ENCODE measurements around the gene KLHL21. TPM values are rescaled to one million over a fixed set of nuclear protein-coding genes. Genes with fewer than 3 reads are reported as not detected.

Gene KLHL21
- total and polyA plus RNA-seq, 2 donors (not counting 1 experiment from before 2014, with no cell fraction given): 14.4 to 29.9 TPM

- Histone ChIP-seq H3K9me3 (ENCODE audit: control extremely low read depth in 1 of 3, control insufficient read depth in 2 of 3, insufficient read depth in 1 of 3, low read length in 2 of 3) (no peaks in the 10 kb centered on the region), H3K79me2 (ENCODE audit: control insufficient read depth, insufficient read depth, low read length) (no peaks in the 10 kb centered on the region), H3K27ac (ENCODE audit: low read length in 2 of 2) (no peak overlapping the region), H3K4me3 (ENCODE audit: control extremely low read depth in 1 of 5, extremely low read depth in 1 of 5, insufficient read depth in 1 of 5, low read depth in 2 of 5, low read length in 4 of 5) (no peak overlapping the region), H4K20me1 (ENCODE audit: control insufficient read depth, insufficient read depth, low read length, poor library complexity, severe bottlenecking) (no peaks in the 10 kb centered on the region), H3K36me3 (replicated peaks in 1 of 2; ENCODE audit: control extremely low read depth in 1 of 2, control insufficient read depth in 1 of 2, extremely low read depth in 1 of 2, insufficient read depth in 2 of 2, low read length in 1 of 2) (peaks cover 1 to 35% of the 10 kb centered on the region in 2 experiments), H3K4me2 (replicated peaks; ENCODE audit: low read depth, low read length, poor library complexity, severe bottlenecking) (no peak overlapping the region), H3K27me3 (replicated peaks in 1 of 4; ENCODE audit: control extremely low read depth in 1 of 4, control insufficient read depth in 3 of 4, insufficient read depth in 4 of 4, low read length in 3 of 4) (no peaks in the 10 kb centered on the region), H2AFZ (ENCODE audit: insufficient read depth, low read depth, low read length, poor library complexity, severe bottlenecking) (no peak overlapping the region), H3K4me1 (ENCODE audit: control insufficient read depth in 2 of 2, insufficient read depth in 2 of 2, low read length in 2 of 2) (no peaks in the 10 kb centered on the region), H3K9ac (ENCODE audit: low read length) (no peak overlapping the region)
- DNase-seq (no peak), ATAC-seq (ENCODE audit: low read depth) (no peak)
- ChIA-PET POLR2A (no interaction called here), CTCF (interaction anchor here (0.7 to 7.0 kb wide), 2 partner anchors 161 to 650 kb away, joined by 4 to 86 read pairs; no protein-coding TSS in a partner anchor)
- Mint-ChIP-seq H3K4me3 (no peak overlapping the region), H3K4me1 (no peaks in the 10 kb centered on the region), H3K9me3 (ENCODE audit: insufficient read depth) (no peaks in the 10 kb centered on the region), H3K27ac (no peak overlapping the region), H3K27me3 (no peaks in the 10 kb centered on the region)
- no peak for TF ChIP-seq CTCF (IDR thresholded peaks at IDR 0.05)
- no peak for TF ChIP-seq EZH2 (IDR thresholded peaks at IDR 0.05; ENCODE audit: borderline replicate concordance, insufficient read depth, low read depth, low read length, poor library complexity, severe bottlenecking)
- intact Hi-C loops (cut with micrococcal nuclease): no loop called here
- 89% methylated on average over 5 of the region's 6 CpGs for WGBS (ENCODE audit: insufficient coverage)
These were observed 45.9 kb upstream of the KLHL21 start for GRCh38 chr1:6648556-6648955.

GRCh38 chr1:6646499-6647148 lies 44.0 kb upstream of the KLHL21 start:
- intact Hi-C loops (cut with micrococcal nuclease): loop anchor here (1.0 kb wide), 3 partner anchors 43 to 156 kb away; partner anchors contain the start of gene NOL9
- peak; percentile 76 for TF ChIP-seq CTCF (IDR thresholded peaks at IDR 0.05)
- TF ChIP-seq EZH2 (IDR thresholded peaks at IDR 0.05; ENCODE audit: borderline replicate concordance, insufficient read depth, low read depth, low read length, poor library complexity, severe bottlenecking): no peak
- ATAC-seq (ENCODE audit: low read depth): peak; percentile 57
- ChIA-PET POLR2A (interaction anchor here (0.7 kb wide), 1 partner anchor 75 kb away, joined by 4 read pairs; no protein-coding TSS in a partner anchor), CTCF (interaction anchor here (0.8 to 7.0 kb wide), 19 partner anchors 9 to 443 kb away, joined by 3 to 86 read pairs (median 4); partner anchors contain the start of genes ACOT7, NOL9, TAS1R1 and THAP3)
- Histone ChIP-seq H3K79me2 (ENCODE audit: control insufficient read depth, insufficient read depth, low read length) (no peaks in the 10 kb centered on the region), H2AFZ (ENCODE audit: insufficient read depth, low read depth, low read length, poor library complexity, severe bottlenecking) (no peak overlapping the region), H4K20me1 (ENCODE audit: control insufficient read depth, insufficient read depth, low read length, poor library complexity, severe bottlenecking) (no peaks in the 10 kb centered on the region), H3K4me3 (ENCODE audit: control extremely low read depth in 1 of 5, extremely low read depth in 1 of 5, insufficient read depth in 1 of 5, low read depth in 2 of 5, low read length in 4 of 5) (no peak overlapping the region), H3K4me1 (ENCODE audit: control insufficient read depth in 2 of 2, insufficient read depth in 2 of 2, low read length in 2 of 2) (no peaks in the 10 kb centered on the region), H3K4me2 (replicated peaks; ENCODE audit: low read depth, low read length, poor library complexity, severe bottlenecking) (no peak overlapping the region), H3K9ac (ENCODE audit: low read length) (no peak overlapping the region), H3K9me3 (ENCODE audit: control extremely low read depth in 1 of 3, control insufficient read depth in 2 of 3, insufficient read depth in 1 of 3, low read length in 2 of 3) (no peaks in the 10 kb centered on the region), H3K36me3 (replicated peaks in 1 of 2; ENCODE audit: control extremely low read depth in 1 of 2, control insufficient read depth in 1 of 2, extremely low read depth in 1 of 2, insufficient read depth in 2 of 2, low read length in 1 of 2) (peaks cover 1 to 17% of the 10 kb centered on the region in 2 experiments), H3K27me3 (replicated peaks in 1 of 4; ENCODE audit: control extremely low read depth in 1 of 4, control insufficient read depth in 3 of 4, insufficient read depth in 4 of 4, low read length in 3 of 4) (no peaks in the 10 kb centered on the region), H3K27ac (ENCODE audit: low read length in 2 of 2) (no peak overlapping the region)
- DNase-seq: peak; percentile 63
- Mint-ChIP-seq H3K4me3 (no peak overlapping the region), H3K27ac (no peak overlapping the region), H3K9me3 (ENCODE audit: insufficient read depth) (no peaks in the 10 kb centered on the region), H3K4me1 (no peaks in the 10 kb centered on the region), H3K27me3 (no peaks in the 10 kb centered on the region)
- 40% methylated on average over 1 of the region's 10 CpGs for WGBS (ENCODE audit: insufficient coverage)

Data from B cell (primary cell).